HCT116 (cell line): ENCODE data around the gene NUDT13. TPM values are rescaled to one million over a fixed set of nuclear protein-coding genes. Genes with fewer than 3 reads are reported as not detected.

Source experiments
- ATAC-seq: fragments of 200-7000 bp; cut with Tn5 transposase; 2 replicates; pipeline ENCODE4 v1.9.1; 2020; ENCODE audit warnings: mild to moderate bottlenecking, moderate library complexity
- BruUV-seq: library from RNA; stranded (reverse); fragments of 400-500 nt; replicated peaks from 2 replicates; lab custom pipeline; 2021; lab: Mats Ljungman, UMichigan
- CTCF ChIA-PET: fragments of 300-600 bp; sonication (Branson Sonifier 250); formaldehyde crosslinking; loops from one replicate; lab custom pipeline; 2021; ENCODE audit warnings: antibody characterized with exemption; lab: Charles Lee
- POLR2A ChIA-PET: fragments of 300-600, 350-600 bp; sonication (Branson Sonifier 250); formaldehyde crosslinking; loops from one replicate; lab custom pipeline; 2021; ENCODE audit warnings: antibody characterized with exemption; lab: Charles Lee
- RAD21 ChIA-PET, 2 experiments: fragments of 300-600 bp; sonication (Branson Sonifier 250); formaldehyde crosslinking; loops; one replicate each; lab custom pipeline; 2023; ENCODE audit warnings: low total read pairs in 2 of 2; ENCODE audit not compliant: uncharacterized antibody in 2 of 2, unreplicated experiment in 2 of 2, low non-redundant PET in 1 of 2; lab: Charles Lee
- DNase-seq: peaks from one replicate; pipeline ENCODE4 v3.0.0-alpha.2; 2010; ENCODE audit warnings: low read depth, low spot score
- H2AFZ ChIP-seq: fragments of 200-600 bp; shearing (Covaris generic), sonication (generic); 2 replicates; pipeline ENCODE4 v1.6.1; 2017; ENCODE audit warnings: low read depth, mixed run types, mixed read lengths, antibody characterized with exemption, low read length; ENCODE audit not compliant: poor library complexity, severe bottlenecking
- H3K27ac ChIP-seq: 2 replicates; pipeline ENCODE4 v1.5.1; 2012; ENCODE audit warnings: low read depth, low read length
- H3K27me3 ChIP-seq: fragments of 200-600 bp; sonication (generic); 2 replicates; pipeline ENCODE4 v1.6.1; 2016; ENCODE audit warnings: mixed run types, low read length, mixed read lengths; ENCODE audit not compliant: insufficient read depth
- H3K36me3 ChIP-seq, 2 experiments: fragments of 200-500 bp in 1 of 2; fragments of 200-600 bp in 1 of 2; sonication (Bioruptor generic) in 1 of 2; sonication (generic) in 1 of 2; 2 replicates each; pipeline versions ENCODE4 v1.5.1 to v1.6.1; 2014 to 2016; ENCODE audit warnings: low read length in 2 of 2, inconsistent platforms in 1 of 2, mixed read lengths in 1 of 2, mixed run types in 1 of 2; ENCODE audit not compliant: insufficient read depth in 2 of 2, control insufficient read depth in 1 of 2
- H3K4me1 ChIP-seq, 2 experiments: fragments of 200-600 bp in 1 of 2; sonication (generic) in 1 of 2; 2 replicates each; pipeline versions ENCODE4 v1.5.1 to v1.6.1; 2012 to 2017; ENCODE audit warnings: low read length in 2 of 2, inconsistent platforms in 1 of 2, mild to moderate bottlenecking in 1 of 2, mixed read lengths in 1 of 2, mixed run types in 1 of 2, moderate library complexity in 1 of 2; ENCODE audit not compliant: insufficient read depth in 2 of 2, control insufficient read depth in 1 of 2
- H3K4me2 ChIP-seq: fragments of 200-600 bp; sonication (generic); 2 replicates; pipeline ENCODE4 v1.6.1; 2017; ENCODE audit warnings: mixed run types, low read length, mixed read lengths
- H3K4me3 ChIP-seq, 2 experiments: fragments of 200-600 bp in 1 of 2; sonication (generic) in 1 of 2; replicated peaks in 1 of 2; 2 replicates each; pipeline ENCODE4 v1.5.1; 2011 to 2016; ENCODE audit warnings: low read length in 2 of 2, control low read depth in 1 of 2, low read depth in 1 of 2, mild to moderate bottlenecking in 1 of 2, mixed read lengths in 1 of 2, mixed run types in 1 of 2
- H3K79me2 ChIP-seq: fragments of 200-600 bp; sonication (generic); 2 replicates; pipeline ENCODE4 v1.6.1; 2017; ENCODE audit warnings: mild to moderate bottlenecking, mixed run types, low read length, moderate library complexity, mixed read lengths; ENCODE audit not compliant: insufficient read depth
- H3K9ac ChIP-seq: fragments of 200-600 bp; sonication (generic); 2 replicates; pipeline ENCODE4 v1.6.1; 2016; ENCODE audit warnings: low read length, mixed read lengths
- H3K9me2 ChIP-seq: fragments of 200-600 bp; sonication (generic), shearing (Covaris generic); 2 replicates; pipeline ENCODE4 v1.6.1; 2017; ENCODE audit warnings: mixed run types, mild to moderate bottlenecking, moderate library complexity; ENCODE audit not compliant: insufficient read depth
- H3K9me3 ChIP-seq, 2 experiments: fragments of 200-500 bp in 1 of 2; fragments of 200-600 bp in 1 of 2; sonication (Bioruptor generic) in 1 of 2; sonication (generic) in 1 of 2; 2 replicates each; pipeline ENCODE4 v1.6.1; 2014 to 2017; ENCODE audit warnings: low read length in 2 of 2, mixed read lengths in 2 of 2, inconsistent platforms in 1 of 2, low read depth in 1 of 2, mild to moderate bottlenecking in 1 of 2, mixed run types in 1 of 2, moderate library complexity in 1 of 2; ENCODE audit not compliant: control insufficient read depth in 1 of 2, insufficient read depth in 1 of 2
- H4K20me1 ChIP-seq: fragments of 200-600 bp; sonication (generic), shearing (Covaris generic); 2 replicates; pipeline ENCODE4 v1.6.1; 2017; ENCODE audit warnings: mixed run types, mild to moderate bottlenecking, moderate library complexity; ENCODE audit not compliant: insufficient read depth
- ATF3 ChIP-seq: IDR thresholded peaks from 2 replicates; pipeline ENCODE4 v1.6.1; 2012
- ELF1 ChIP-seq: IDR thresholded peaks from 2 replicates; pipeline ENCODE4 v1.6.1; 2012; ENCODE audit warnings: low read depth, borderline replicate concordance
- EZH2 ChIP-seq: fragments of 200-600 bp; sonication (generic); IDR thresholded peaks from 2 replicates; pipeline ENCODE4 v1.6.1; 2017; ENCODE audit warnings: antibody characterized with exemption, mixed run types
- FOSL1 ChIP-seq: IDR thresholded peaks from 2 replicates; pipeline ENCODE4 v1.6.1; 2012; ENCODE audit warnings: low read depth
- JUND ChIP-seq: IDR thresholded peaks from 2 replicates; pipeline ENCODE4 v1.6.1; 2012
- POLR2AphosphoS5 ChIP-seq: IDR thresholded peaks from 2 replicates; pipeline ENCODE4 v1.6.1; 2011; ENCODE audit warnings: mild to moderate bottlenecking, low read depth, low read length, moderate library complexity
- RAD21 ChIP-seq: IDR thresholded peaks from 2 replicates; pipeline ENCODE4 v1.6.1; 2012; ENCODE audit warnings: low read depth, mild to moderate bottlenecking
- REST ChIP-seq: IDR thresholded peaks from 2 replicates; pipeline ENCODE4 v1.6.1; 2012; ENCODE audit warnings: low read depth
- SIN3A ChIP-seq: IDR thresholded peaks from 2 replicates; pipeline ENCODE4 v1.6.1; 2012; ENCODE audit warnings: low read depth
- SP1 ChIP-seq: IDR thresholded peaks from 2 replicates; pipeline ENCODE4 v1.6.1; 2012; ENCODE audit warnings: low read depth
- SRF ChIP-seq: IDR thresholded peaks from 2 replicates; pipeline ENCODE4 v1.6.1; 2012; ENCODE audit warnings: low read depth
- TCF7L2 ChIP-seq: IDR thresholded peaks from 2 replicates; pipeline ENCODE4 v1.7.0; 2011; ENCODE audit warnings: borderline replicate concordance, inconsistent platforms; ENCODE audit not compliant: insufficient read depth, insufficient read length; ENCODE audit errors: extremely low read depth
- YY1 ChIP-seq: IDR thresholded peaks from 2 replicates; pipeline ENCODE4 v1.6.1; 2011; ENCODE audit warnings: low read length, low read depth, moderate library complexity, mild to moderate bottlenecking; ENCODE audit not compliant: insufficient replicate concordance; ENCODE audit errors: extremely low read depth
- intact Hi-C: fragments of 100-400 bp; cut with micrococcal nuclease; formaldehyde crosslinking; loops from 2 replicates; pipeline ENCODE4 v1.10.0; 2022
- total RNA-seq: library from RNA; stranded (reverse); gene quantifications from one replicate; pipeline ENCODE4 v1.2.1, GENCODE V29; 2021; ENCODE audit not compliant: unreplicated experiment
- TF ChIP-seq, protein P1 (sequence below): IDR thresholded peaks from 2 replicates; pipeline ENCODE4 v1.6.1; 2012

Gene NUDT13
- total RNA-seq, 1 experiment from 2014 or later = 1.2 TPM

- no peak for TF ChIP-seq REST
These were observed 13.6 kb upstream of the NUDT13 start, which contains the start of gene P4HA1 (continued) for GRCh38 chr10:73096449-73097304.

DNA sequence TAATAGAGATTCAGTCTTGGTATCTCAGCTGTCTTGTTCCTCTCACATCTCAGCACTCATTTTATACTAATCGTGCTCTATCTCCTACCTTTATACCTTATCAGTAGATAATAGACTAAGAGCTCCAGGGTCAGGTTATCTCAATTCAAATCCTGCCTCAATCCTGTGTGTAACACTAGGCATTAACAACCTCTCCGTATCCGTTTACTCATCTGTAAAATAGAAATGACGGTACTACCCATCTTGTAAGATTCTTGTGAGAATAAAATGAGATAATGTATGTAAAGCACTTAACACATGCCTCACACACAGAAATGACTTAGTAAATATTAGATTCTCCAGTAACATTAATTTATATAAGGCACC lies 13.0 kb upstream of the NUDT13 start:
- Histone ChIP-seq H3K79me2 (peaks cover 40% of the 10 kb centered on the region), H3K4me2 (peak overlapping the region; percentile 93), H4K20me1 (no peaks in the 10 kb centered on the region), H3K27ac (peak overlapping the region; percentile 82), H3K9me2 (no peaks in the 10 kb centered on the region), H3K4me3 (peak overlapping the region; percentile 81 to 91), H3K27me3 (no peaks in the 10 kb centered on the region), H3K36me3 (no peaks in the 10 kb centered on the region), H3K9me3 (no peaks in the 10 kb centered on the region), H2AFZ (peak overlapping the region; percentile 6), H3K9ac (peak overlapping the region; percentile 86), H3K4me1 (peaks cover 13 to 23% of the 10 kb centered on the region in 2 experiments; a peak in 3 of 4 replicates)
- intact Hi-C loops = loop anchor here (1.0 kb wide), 1 partner anchor 62 kb away; no protein-coding TSS in a partner anchor
- ChIA-PET RAD21 (no interaction called here), CTCF (interaction anchor here (0.6 to 1.7 kb wide), 6 partner anchors 13 to 121 kb away, joined by 3 to 13 read pairs (median 4); partner anchors contain the start of gene NUDT13), POLR2A (interaction anchor here (0.6 to 2.0 kb wide), 13 partner anchors 8 to 71 kb away, joined by 3 to 27 read pairs (median 3); partner anchors contain the start of genes ECD, FAM149B1 and NUDT13)
- DNase-seq (no peak), ATAC-seq (no peak)
- TF ChIP-seq YY1 (no peak), POLR2AphosphoS5 (no peak), JUND (no peak), REST (no peak), SIN3A (no peak), TCF7L2 (no peak), ELF1 (no peak), SP1 (peak; percentile 17; the same call in 1 of the 2 replicates), FOSL1 (0 out of 2 replicates have a peak, but pooled peaks have one; percentile 15), SRF (no peak), EZH2 (no peak), RAD21 (no peak), ATF3 (no peak)
- TF ChIP-seq, protein P1, sequence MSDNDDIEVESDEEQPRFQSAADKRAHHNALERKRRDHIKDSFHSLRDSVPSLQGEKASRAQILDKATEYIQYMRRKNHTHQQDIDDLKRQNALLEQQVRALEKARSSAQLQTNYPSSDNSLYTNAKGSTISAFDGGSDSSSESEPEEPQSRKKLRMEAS = no peak
- no TSS peak for BruUV-seq
